HepG2 (cell line): Measurements from ENCODE around the gene AMBRA1. TPM values are rescaled to one million over a fixed set of nuclear protein-coding genes. Genes with fewer than 3 reads are reported as not detected.

ENCODE experiments used
- ATAC-seq: fragments of 200-7000 bp; cut with Tn5 transposase; 3 replicates; pipeline ENCODE4 v1.9.1; 2020; ENCODE audit warnings: mild to moderate bottlenecking, moderate library complexity
- BruUV-seq: library from RNA; stranded (reverse); fragments of 400-500 nt; replicated peaks from 2 replicates; lab custom pipeline; 2021; lab: Mats Ljungman, UMichigan
- CTCF ChIA-PET: fragments of 300-600 bp; formaldehyde crosslinking; extraction: SDS; loops from one replicate; lab custom pipeline; 2021; ENCODE audit warnings: low total read pairs, inconsistent platforms, low intra/inter-chr PET ratio; lab: Yijun Ruan, JAX
- POLR2A ChIA-PET: fragments of 350-600 bp; sonication (Branson Sonifier 250); formaldehyde crosslinking; loops from one replicate; lab custom pipeline; 2020; ENCODE audit warnings: antibody characterized with exemption, inconsistent platforms; lab: Yijun Ruan, JAX
- DNase-seq: peaks from one replicate; pipeline ENCODE4 v3.0.0-alpha.2; 2015; ENCODE audit warnings: low spot score
- FAIRE-seq: peaks from 3 replicates; lab custom pipeline; 2011; peaks lifted over from hg19 to GRCh38; lab: Jason Lieb, UNC
- H2AFZ ChIP-seq: one replicate; pipeline ENCODE4 v1.6.1; 2011; ENCODE audit warnings: low read length, inconsistent platforms
- H3K27ac ChIP-seq: fragments of 300-600 bp; 3 replicates; pipeline ENCODE4 v1.8.0; 2011; ENCODE audit warnings: mixed run types, mild to moderate bottlenecking, mixed read lengths, low read length, inconsistent platforms; ENCODE audit not compliant: insufficient read depth; ENCODE audit errors: extremely low read length
- H3K27me3 ChIP-seq, 2 experiments: fragments of 200-600 bp in 1 of 2; 2 replicates in 1 of 2; 3 replicates in 1 of 2; pipeline versions ENCODE4 v1.6.0 to v1.8.0; 2011; ENCODE audit warnings: low read length in 2 of 2, mild to moderate bottlenecking in 2 of 2, moderate library complexity in 2 of 2, inconsistent platforms in 1 of 2; ENCODE audit not compliant: insufficient read depth in 2 of 2, control insufficient read depth in 1 of 2
- H3K36me3 ChIP-seq, 2 experiments: fragments of 200-600 bp in 1 of 2; replicated peaks in 1 of 2; 2 replicates in 1 of 2; 3 replicates in 1 of 2; pipeline versions ENCODE4 v1.5.1 to v1.8.0; 2011; ENCODE audit warnings: low read length in 2 of 2, inconsistent platforms in 1 of 2; ENCODE audit not compliant: insufficient read depth in 2 of 2, control insufficient read depth in 1 of 2
- H3K4me1 ChIP-seq: 2 replicates; pipeline ENCODE4 v1.5.1; 2012; ENCODE audit warnings: low read length, inconsistent platforms; ENCODE audit not compliant: insufficient read depth
- H3K4me2 ChIP-seq: 2 replicates; pipeline ENCODE4 v1.6.0; 2011; ENCODE audit warnings: low read depth, low read length, inconsistent platforms
- H3K4me3 ChIP-seq, 3 experiments: fragments of 200-600 bp in 1 of 3; sonication (generic), shearing (Covaris generic) in 1 of 3; replicated peaks in 1 of 3; 2 replicates each; pipeline ENCODE4 v1.5.1; 2011 to 2016; ENCODE audit warnings: low read length in 3 of 3, inconsistent platforms in 2 of 3, low read depth in 2 of 3, mild to moderate bottlenecking in 2 of 3, control low read depth in 1 of 3, mixed read lengths in 1 of 3; ENCODE audit not compliant: insufficient read depth in 1 of 3
- H3K79me2 ChIP-seq: one replicate; pipeline ENCODE4 v1.6.1; 2011; ENCODE audit warnings: low read length, inconsistent platforms; ENCODE audit not compliant: insufficient read depth
- H3K9ac ChIP-seq: 2 replicates; pipeline ENCODE4 v1.6.0; 2011; ENCODE audit warnings: mild to moderate bottlenecking, low read depth, low read length, inconsistent platforms; ENCODE audit not compliant: insufficient read depth
- H3K9me3 ChIP-seq: 2 replicates; pipeline ENCODE4 v1.5.1; 2012; ENCODE audit warnings: mild to moderate bottlenecking, low read length
- H4K20me1 ChIP-seq: 2 replicates; pipeline ENCODE4 v1.6.0; 2011; ENCODE audit warnings: inconsistent platforms, mild to moderate bottlenecking, low read length, moderate library complexity; ENCODE audit not compliant: insufficient read depth
- ATF7 ChIP-seq, 2 experiments: fragments of 450-650 bp in 1 of 2; sonication (generic) in 1 of 2; formaldehyde crosslinking in 1 of 2; IDR thresholded peaks; 2 replicates each; pipeline versions ENCODE4 v1.4.0 to v1.6.1; 2016 to 2020; ENCODE audit warnings: antibody characterized with exemption in 1 of 2, mild to moderate bottlenecking in 1 of 2, missing genetic modification reagents in 1 of 2
- ELF1 ChIP-seq: sonication (generic); formaldehyde crosslinking; IDR thresholded peaks from 2 replicates; pipeline ENCODE4 v1.4.0; 2020; ENCODE audit warnings: missing genetic modification reagents
- HIVEP1 ChIP-seq: sonication (generic); formaldehyde crosslinking; IDR thresholded peaks from 2 replicates; pipeline ENCODE4 v1.4.0; 2020; ENCODE audit warnings: mild to moderate bottlenecking, missing genetic modification reagents
- KAT2B ChIP-seq: fragments of 150-350 bp; IDR thresholded peaks from 2 replicates; pipeline ENCODE4 v1.6.1; 2014; ENCODE audit warnings: low read depth, low read length, borderline replicate concordance
- NFKB2 ChIP-seq: sonication (generic); formaldehyde crosslinking; IDR thresholded peaks from 2 replicates; pipeline ENCODE4 v1.4.0; 2020; ENCODE audit warnings: missing genetic modification reagents, borderline replicate concordance
- PAWR ChIP-seq: sonication (generic); formaldehyde crosslinking; IDR thresholded peaks from 2 replicates; pipeline ENCODE4 v1.4.0; 2020; ENCODE audit warnings: missing genetic modification reagents, mild to moderate bottlenecking, borderline replicate concordance
- XRCC5 ChIP-seq: fragments of 200-400 bp; formaldehyde crosslinking; optimal IDR thresholded peaks from 2 replicates; pipeline ENCODE3; 2017; ENCODE audit warnings: mild to moderate bottlenecking, low read length
- ZBTB7B ChIP-seq: sonication (generic); formaldehyde crosslinking; IDR thresholded peaks from 2 replicates; pipeline ENCODE4 v1.4.0; 2020; ENCODE audit warnings: missing genetic modification reagents
- ZFP36L2 ChIP-seq: sonication (generic); formaldehyde crosslinking; IDR thresholded peaks from 2 replicates; pipeline ENCODE4 v1.4.0; 2020; ENCODE audit warnings: missing genetic modification reagents
- ZNF335 ChIP-seq: sonication (generic); formaldehyde crosslinking; IDR thresholded peaks from 2 replicates; pipeline ENCODE4 v1.4.0; 2020; ENCODE audit warnings: missing genetic modification reagents
- ZNF431 ChIP-seq: sonication (generic); formaldehyde crosslinking; IDR thresholded peaks from 2 replicates; pipeline ENCODE4 v1.9.0; 2022; ENCODE audit warnings: missing genetic modification reagents, low read depth, mild to moderate bottlenecking, borderline replicate concordance
- ZNF574 ChIP-seq: sonication (generic); formaldehyde crosslinking; IDR thresholded peaks from 2 replicates; pipeline ENCODE4 v1.4.0; 2020; ENCODE audit warnings: missing genetic modification reagents
- ZSCAN25 ChIP-seq: sonication (generic); formaldehyde crosslinking; IDR thresholded peaks from 2 replicates; pipeline ENCODE4 v1.8.0; 2022; ENCODE audit warnings: mild to moderate bottlenecking, missing genetic modification reagents
- WGBS: methylation state at CpG from one replicate; pipeline ENCODE4 v1.1.6; 2017; ENCODE audit warnings: low lambda C conversion rate; 5-methylcytosine and 5-hydroxymethylcytosine counted together
- in situ Hi-C: cut with HindIII; loops from 2 replicates; pipeline ENCODE4 v1.10.0; 2017; ENCODE audit warnings: low pct_unique_long_range_greater_than_20kb; ENCODE audit not compliant: extremely low pct_ligation_motif_present
- intact Hi-C: fragments of 100-400 bp; cut with micrococcal nuclease; formaldehyde crosslinking; loops from one replicate; pipeline ENCODE4 v1.10.0; 2022; ENCODE audit not compliant: unreplicated experiment
- polyA plus RNA-seq, 8 experiments: library from polyadenylated mRNA; depleted of rRNA in 3 of 8; stranded (reverse) in 7 of 8; unstranded in 1 of 8; fragments of >200 nt; fragmentation: Illumina TruSeq in 4 of 8; extraction: Trizol in 4 of 8; gene quantifications; 2 replicates each; pipeline versions ENCODE4 v1.2.1 to v1.2.3, GENCODE V29; 2011 to 2016; ENCODE audit warnings: low read depth in 4 of 8, missing spikeins in 1 of 8, mixed read lengths in 1 of 8; ENCODE audit not compliant: insufficient read depth in 1 of 8
- total RNA-seq, 5 experiments: library from RNA; depleted of rRNA; stranded (reverse); fragments of >200 nt; fragmentation: Illumina TruSeq; extraction: Trizol; gene quantifications; 2 replicates each; pipeline ENCODE4 v1.2.3, GENCODE V29; 2016; ENCODE audit warnings: low read depth in 1 of 5
- TF ChIP-seq, protein P1 (sequence below): sonication (generic); formaldehyde crosslinking; IDR thresholded peaks from 2 replicates; pipeline ENCODE4 v1.5.0; 2020; ENCODE audit warnings: mild to moderate bottlenecking, missing genetic modification reagents, moderate library complexity

AMBRA1 gene
- total and polyA plus RNA-seq, 2 of the 13 experiments (the other 11 are each of a cell fraction or from before 2014, with no cell fraction given): 15.7 to 26.0 TPM

GRCh38 chr11:46367916-46368267 is 225.9 kb downstream of the AMBRA1 start (continued):
- TF ChIP-seq KAT2B (no peak), ZFP36L2 (no peak), ZNF431 (no peak), HIVEP1 (CRISPR knock-in tag) (no peak), ATF7 (IDR thresholded peaks at IDR 0.05) (no peak), ATF7 (CRISPR knock-in tag; IDR thresholded peaks at IDR 0.05) (no peak), XRCC5 (no peak)

GRCh38 chr11:46367244-46367915 is 226.4 kb downstream of the AMBRA1 start:
- Histone ChIP-seq H2AFZ (no peak overlapping the region), H3K9me3 (no peaks in the 10 kb centered on the region), H3K27me3 (no peaks in the 10 kb centered on the region), H3K27ac (no peak overlapping the region), H4K20me1 (no peaks in the 10 kb centered on the region), H3K36me3 (peaks cover 1 to 13% of the 10 kb centered on the region in 2 experiments; a peak in 2 of 5 replicates), H3K4me2 (no peak overlapping the region), H3K4me3 (no peak overlapping the region), H3K79me2 (no peaks in the 10 kb centered on the region), H3K4me1 (peaks cover 20% of the 10 kb centered on the region), H3K9ac (no peak overlapping the region)
- ATAC-seq: peak; percentile 72
- BruUV-seq: no TSS peak
- FAIRE-seq: no peak
- in situ Hi-C loops: no loop called here
- 90% methylated on average over 14 of the region's 32 CpGs for WGBS
- intact Hi-C loops: no loop called here
- DNase-seq: peak; percentile 25
- ChIA-PET POLR2A (no interaction called here), CTCF (interaction anchor here (0.7 to 1.2 kb wide), 2 partner anchors 120 to 128 kb away, joined by 3 to 4 read pairs; no protein-coding TSS in a partner anchor)
- TF ChIP-seq ZNF574 (CRISPR knock-in tag): peak; percentile 25; the same call in 1 of the 2 replicates
- peak; percentile 64; the same call in 1 of the 2 replicates for TF ChIP-seq NFKB2 (CRISPR knock-in tag)
- peak; percentile 92 for TF ChIP-seq ZNF335 (CRISPR knock-in tag)
- TF ChIP-seq, protein P1, sequence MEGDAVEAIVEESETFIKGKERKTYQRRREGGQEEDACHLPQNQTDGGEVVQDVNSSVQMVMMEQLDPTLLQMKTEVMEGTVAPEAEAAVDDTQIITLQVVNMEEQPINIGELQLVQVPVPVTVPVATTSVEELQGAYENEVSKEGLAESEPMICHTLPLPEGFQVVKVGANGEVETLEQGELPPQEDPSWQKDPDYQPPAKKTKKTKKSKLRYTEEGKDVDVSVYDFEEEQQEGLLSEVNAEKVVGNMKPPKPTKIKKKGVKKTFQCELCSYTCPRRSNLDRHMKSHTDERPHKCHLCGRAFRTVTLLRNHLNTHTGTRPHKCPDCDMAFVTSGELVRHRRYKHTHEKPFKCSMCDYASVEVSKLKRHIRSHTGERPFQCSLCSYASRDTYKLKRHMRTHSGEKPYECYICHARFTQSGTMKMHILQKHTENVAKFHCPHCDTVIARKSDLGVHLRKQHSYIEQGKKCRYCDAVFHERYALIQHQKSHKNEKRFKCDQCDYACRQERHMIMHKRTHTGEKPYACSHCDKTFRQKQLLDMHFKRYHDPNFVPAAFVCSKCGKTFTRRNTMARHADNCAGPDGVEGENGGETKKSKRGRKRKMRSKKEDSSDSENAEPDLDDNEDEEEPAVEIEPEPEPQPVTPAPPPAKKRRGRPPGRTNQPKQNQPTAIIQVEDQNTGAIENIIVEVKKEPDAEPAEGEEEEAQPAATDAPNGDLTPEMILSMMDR (CRISPR knock-in tag): peak; percentile 89
- TF ChIP-seq ZSCAN25: peak; percentile 76; the same call in 1 of the 2 replicates
- TF ChIP-seq ELF1 (CRISPR knock-in tag): peak; percentile 28; the same call in 1 of the 2 replicates
- TF ChIP-seq PAWR (CRISPR knock-in tag): no peak
- 0 out of 2 replicates have a peak, but pooled peaks have one; percentile 30 for TF ChIP-seq ZBTB7B
